BJ (cell line): ENCODE data around the gene CRTC3. TPM values are rescaled to one million over a fixed set of nuclear protein-coding genes. Genes with fewer than 3 reads are reported as not detected.

ENCODE experiments used
- CTCF ChIA-PET: fragments of 350-600 bp; formaldehyde crosslinking; extraction: SDS; loops from one replicate; lab custom pipeline; 2021; ENCODE audit warnings: antibody characterized with exemption, inconsistent platforms; lab: Yijun Ruan, JAX
- POLR2A ChIA-PET: fragments of 300-600 bp; sonication (Branson Sonifier 250); formaldehyde crosslinking; extraction: SDS; loops from one replicate; lab custom pipeline; 2021; ENCODE audit warnings: antibody characterized with exemption; lab: Charles Lee
- DNase-seq: peaks from one replicate; pipeline ENCODE4 v3.0.0-alpha.2; 2011; ENCODE audit warnings: low read depth
- H3K27me3 ChIP-seq: 2 replicates; pipeline ENCODE4 v1.6.0; 2011; ENCODE audit warnings: low read length; ENCODE audit not compliant: control insufficient read depth, insufficient read depth
- H3K36me3 ChIP-seq: 2 replicates; pipeline ENCODE4 v1.5.1; 2011; ENCODE audit warnings: low read length; ENCODE audit not compliant: control insufficient read depth, insufficient read depth
- H3K4me3 ChIP-seq: 2 replicates; pipeline ENCODE4 v1.5.1; 2011; ENCODE audit warnings: low read depth, mild to moderate bottlenecking, control low read depth, low read length
- polyA plus RNA-seq: library from polyadenylated mRNA; depleted of rRNA; stranded (reverse); fragments of >200 nt; gene quantifications from 2 replicates; pipeline ENCODE4 v1.2.3, GENCODE V29; 2011
- TF ChIP-seq, protein P1 (sequence below): IDR thresholded peaks from 2 replicates; pipeline ENCODE4 v1.5.1; 2011; ENCODE audit warnings: low read depth, mild to moderate bottlenecking, control low read depth, inconsistent platforms, low read length, moderate library complexity; ENCODE audit not compliant: insufficient read depth

Gene CRTC3
- polyA plus RNA-seq, 1 experiment = 28.5 TPM

DNA sequence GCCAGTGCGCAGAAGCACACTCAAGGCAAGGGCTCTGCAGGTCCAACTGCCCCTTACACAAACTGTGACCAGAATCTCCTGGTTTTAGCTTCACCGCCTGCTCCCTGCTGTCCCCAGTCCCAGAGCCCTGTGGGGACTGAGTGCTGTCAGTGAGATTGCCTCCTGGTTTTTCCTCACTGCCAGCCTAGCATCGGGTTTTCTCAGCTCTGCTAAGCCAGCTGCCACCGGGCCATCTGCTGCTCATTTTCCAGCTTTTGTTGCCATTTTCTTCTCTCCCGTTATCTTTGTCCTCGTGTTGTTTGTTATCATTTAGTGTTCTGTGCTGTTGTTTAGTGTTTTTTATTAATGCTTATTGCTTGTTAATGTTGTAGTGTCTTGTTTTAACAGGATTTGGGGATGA lies 108.0 kb downstream of the CRTC3 start:
- TF ChIP-seq, protein P1, sequence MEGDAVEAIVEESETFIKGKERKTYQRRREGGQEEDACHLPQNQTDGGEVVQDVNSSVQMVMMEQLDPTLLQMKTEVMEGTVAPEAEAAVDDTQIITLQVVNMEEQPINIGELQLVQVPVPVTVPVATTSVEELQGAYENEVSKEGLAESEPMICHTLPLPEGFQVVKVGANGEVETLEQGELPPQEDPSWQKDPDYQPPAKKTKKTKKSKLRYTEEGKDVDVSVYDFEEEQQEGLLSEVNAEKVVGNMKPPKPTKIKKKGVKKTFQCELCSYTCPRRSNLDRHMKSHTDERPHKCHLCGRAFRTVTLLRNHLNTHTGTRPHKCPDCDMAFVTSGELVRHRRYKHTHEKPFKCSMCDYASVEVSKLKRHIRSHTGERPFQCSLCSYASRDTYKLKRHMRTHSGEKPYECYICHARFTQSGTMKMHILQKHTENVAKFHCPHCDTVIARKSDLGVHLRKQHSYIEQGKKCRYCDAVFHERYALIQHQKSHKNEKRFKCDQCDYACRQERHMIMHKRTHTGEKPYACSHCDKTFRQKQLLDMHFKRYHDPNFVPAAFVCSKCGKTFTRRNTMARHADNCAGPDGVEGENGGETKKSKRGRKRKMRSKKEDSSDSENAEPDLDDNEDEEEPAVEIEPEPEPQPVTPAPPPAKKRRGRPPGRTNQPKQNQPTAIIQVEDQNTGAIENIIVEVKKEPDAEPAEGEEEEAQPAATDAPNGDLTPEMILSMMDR = no peak
- no peak for DNase-seq
- Histone ChIP-seq H3K27me3 (no peaks in the 10 kb centered on the region), H3K36me3 (peaks cover 19% of the 10 kb centered on the region), H3K4me3 (no peak overlapping the region)
- ChIA-PET CTCF (interaction anchor here (0.7 to 1.4 kb wide), 2 partner anchors 10 to 249 kb away, joined by 3 read pairs; no protein-coding TSS in a partner anchor), POLR2A (no interaction called here)

DNA sequence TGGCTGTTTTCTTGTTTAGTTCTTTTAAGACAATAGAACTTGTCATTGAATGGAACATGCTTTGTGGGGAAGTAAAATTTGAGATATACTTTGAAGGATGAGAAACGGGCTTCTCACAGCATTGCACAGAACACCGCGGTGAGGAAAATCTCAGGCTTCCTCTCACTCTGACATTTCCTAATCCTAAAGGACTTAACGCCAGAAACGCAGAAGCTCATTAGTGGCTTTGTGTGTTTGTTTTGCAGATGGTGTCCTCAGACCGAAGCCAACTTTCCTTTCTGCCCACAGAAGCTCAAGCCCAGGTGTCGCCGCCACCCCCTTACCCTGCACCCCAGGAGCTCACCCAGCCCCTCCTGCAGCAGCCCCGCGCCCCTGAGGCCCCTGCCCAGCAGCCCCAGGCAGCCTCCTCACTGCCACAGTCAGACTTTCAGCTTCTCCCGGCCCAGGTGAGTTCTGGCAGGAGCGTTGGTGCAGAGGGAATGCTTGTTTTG lies 108.5 kb downstream of the CRTC3 start:
- H3K4me3 ChIP-seq = no peak overlapping the region
- POLR2A ChIA-PET = no interaction called here
- peaks cover 22% of the 10 kb centered on the region for H3K36me3 ChIP-seq
- DNase-seq = no peak
- TF ChIP-seq, protein P1 = no peak
- CTCF ChIA-PET = interaction anchor here (0.7 to 1.4 kb wide), 2 partner anchors 10 to 248 kb away, joined by 3 read pairs; no protein-coding TSS in a partner anchor
- H3K27me3 ChIP-seq = no peaks in the 10 kb centered on the region

DNA sequence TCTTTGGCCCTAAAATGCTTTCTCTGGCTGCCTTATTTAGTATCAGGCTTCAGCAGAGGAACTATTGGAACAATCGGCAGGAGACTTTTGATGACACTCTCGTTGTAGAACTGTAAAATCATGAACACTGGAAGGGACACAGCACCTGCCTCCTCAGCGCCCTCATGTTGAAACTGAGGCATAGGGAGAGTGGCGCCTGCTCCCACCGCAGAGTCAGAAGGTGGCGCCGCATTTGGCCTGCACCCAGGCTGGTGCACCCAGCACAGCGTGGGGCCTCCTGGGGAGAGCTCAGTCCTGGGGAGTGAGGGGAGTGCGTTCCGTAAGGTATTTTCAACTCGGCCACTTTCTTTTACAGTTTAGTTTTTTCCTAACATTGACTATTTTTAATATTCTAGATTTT lies 109.2 kb downstream of the CRTC3 start:
- no peak for DNase-seq
- CTCF ChIA-PET = interaction anchor here (0.6 to 1.4 kb wide), 2 partner anchors 54 to 247 kb away, joined by 3 read pairs; no protein-coding TSS in a partner anchor
- POLR2A ChIA-PET = no interaction called here

DNA sequence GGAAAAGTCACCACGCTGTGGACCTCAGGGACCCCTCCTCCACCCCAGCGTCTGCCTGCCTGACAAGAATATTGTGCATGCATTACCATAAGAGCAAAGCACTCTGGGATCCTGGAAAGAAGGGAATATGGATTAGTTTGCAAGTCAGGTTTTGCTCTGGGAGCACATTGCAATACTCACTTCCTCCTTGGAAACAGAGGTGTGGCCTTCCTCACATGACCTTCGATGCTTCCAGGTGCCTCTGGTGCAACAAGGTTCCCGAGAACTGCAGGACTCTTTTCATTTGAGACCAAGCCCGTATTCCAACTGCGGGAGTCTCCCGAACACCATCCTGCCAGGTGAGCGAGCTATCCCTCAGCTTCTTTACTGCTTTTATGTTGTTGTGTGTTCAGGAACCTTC lies 111.1 kb downstream of the CRTC3 start:
- Histone ChIP-seq H3K36me3 (peaks cover 22% of the 10 kb centered on the region), H3K4me3 (no peak overlapping the region), H3K27me3 (no peaks in the 10 kb centered on the region)
- ChIA-PET CTCF (interaction anchor here (2.9 kb wide), 1 partner anchor 245 kb away, joined by 21 read pairs; the partner anchor contains the start of gene FES), POLR2A (no interaction called here)
- TF ChIP-seq, protein P1 = no peak
- no peak for DNase-seq

More for the DNA sequence above, 109.2 kb downstream of the CRTC3 start:
- TF ChIP-seq, protein P1 = no peak
- H3K4me3 ChIP-seq = no peak overlapping the region
- peaks cover 22% of the 10 kb centered on the region for H3K36me3 ChIP-seq
- no peaks in the 10 kb centered on the region for H3K27me3 ChIP-seq

DNA sequence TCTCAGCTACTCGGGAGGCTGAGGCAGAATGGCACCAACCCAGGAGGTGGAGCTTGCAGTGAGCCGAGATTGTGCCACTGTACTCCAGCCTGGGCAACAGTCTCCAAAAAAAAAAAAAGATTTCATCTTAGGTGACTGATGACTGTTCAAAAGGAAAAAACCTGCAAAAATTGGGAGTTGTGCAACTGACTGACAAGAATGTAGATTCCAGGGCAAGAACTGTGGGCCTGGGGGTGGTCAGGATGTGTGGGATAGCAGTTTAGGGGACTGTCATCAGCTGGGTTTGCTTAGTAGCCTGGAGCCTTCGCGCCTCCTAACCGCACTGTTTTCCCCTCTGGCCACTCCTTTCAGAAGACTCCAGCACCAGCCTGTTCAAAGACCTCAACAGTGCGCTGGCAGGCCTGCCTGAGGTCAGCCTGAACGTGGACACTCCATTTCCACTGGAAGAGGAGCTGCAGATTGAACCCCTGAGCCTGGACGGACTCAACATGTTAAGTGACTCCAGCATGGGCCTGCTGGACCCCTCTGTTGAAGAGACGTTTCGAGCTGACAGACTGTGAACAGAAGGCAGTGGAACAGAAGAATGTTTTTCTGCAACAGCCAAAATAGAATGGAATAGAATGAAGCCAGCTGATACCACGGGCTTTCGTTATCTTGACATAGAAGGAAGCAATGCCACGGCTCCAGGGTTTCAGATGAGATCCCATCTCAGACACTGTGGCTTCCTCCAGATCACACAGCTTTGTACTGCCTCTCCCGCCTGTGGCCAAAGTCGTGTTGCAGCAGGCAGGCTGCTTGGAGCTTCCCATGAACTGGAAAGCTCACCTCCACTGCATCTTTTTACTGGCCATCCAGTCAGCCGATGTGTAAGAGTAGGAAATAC lies 112.1 kb downstream of the CRTC3 start:
- TF ChIP-seq, protein P1 = no peak
- ChIA-PET CTCF (interaction anchor here (1.0 to 2.9 kb wide), 2 partner anchors 54 to 244 kb away, joined by 3 to 21 read pairs; partner anchors contain the start of gene FES), POLR2A (no interaction called here)
- peaks cover 22% of the 10 kb centered on the region for H3K36me3 ChIP-seq
- no peaks in the 10 kb centered on the region for H3K27me3 ChIP-seq
- DNase-seq = no peak
- H3K4me3 ChIP-seq = no peak overlapping the region
